Left lung (tissue), 10 donors: ENCODE data around the gene SGMS2. TPM values are rescaled to one million over a fixed set of nuclear protein-coding genes. Genes with fewer than 3 reads are reported as not detected.

Source experiments
- ATAC-seq: fragments of 200-7000 bp; cut with Tn5 transposase; one replicate; pipeline ENCODE4 v1.9.1; 2020; ENCODE audit warnings: moderate library complexity
- DNase-seq, 4 donors: peaks; one replicate each; pipeline ENCODE4 v3.0.0-alpha.2; 2013 to 2020
- H3K27ac ChIP-seq, 2 donors: fragments of 200-600 bp; sonication (generic) in 1 of 2; one replicate each; pipeline versions ENCODE4 v1.5.0 to v1.8.0; 2020 to 2021
- H3K27me3 ChIP-seq, 2 donors: fragments of 200-600 bp; sonication (generic) in 1 of 2; one replicate each; pipeline versions ENCODE4 v1.5.0 to v1.8.0; 2020 to 2021
- H3K36me3 ChIP-seq, 2 donors: fragments of 200-600 bp; sonication (generic) in 1 of 2; one replicate each; pipeline versions ENCODE4 v1.5.0 to v1.8.0; 2020 to 2021
- H3K4me1 ChIP-seq, 2 donors: fragments of 200-600 bp; one replicate each; pipeline ENCODE4 v1.8.0; 2021
- H3K4me3 ChIP-seq, 2 donors: fragments of 200-600 bp; sonication (generic) in 1 of 2; one replicate each; pipeline versions ENCODE4 v1.5.0 to v1.8.0; 2020 to 2021; ENCODE audit warnings: mild to moderate bottlenecking in 1 of 2
- H3K9me3 ChIP-seq, 2 donors: fragments of 200-600 bp; sonication (generic) in 1 of 2; one replicate each; pipeline versions ENCODE4 v1.5.0 to v1.8.0; 2020 to 2021
- CTCF ChIP-seq, 2 donors: fragments of 200-600 bp; sonication (generic) in 1 of 2; IDR thresholded peaks; one replicate each; pipeline versions ENCODE4 v1.5.0 to v1.8.0; 2021; ENCODE audit warnings: antibody characterized with exemption in 2 of 2
- intact Hi-C, 2 donors: fragments of 100-400 bp; cut with DNase I; formaldehyde crosslinking; loops; one replicate each; pipeline versions ENCODE4 v1.11.2 to v1.14.2; 2022
- polyA plus RNA-seq, 6 donors: library from polyadenylated mRNA; unstranded; fragments of 120-200 nt; gene quantifications; one replicate each; pipeline ENCODE4 v1.2.1, GENCODE V29; 2013; ENCODE audit not compliant: insufficient read length in 6 of 6
- total RNA-seq, 2 donors: library from RNA; stranded (reverse); fragmentation: NEBNext Ultra II Directional; extraction: Animal tissue kit (Norgen Biotek cat#: 25700); gene quantifications; one replicate each; pipeline ENCODE4 v1.2.1, GENCODE V29; 2021
- donor health status: DM: no; HTN: yes; CAD: no.
- donor health status: DM: no; HTN: no; CAD: no.

SGMS2 gene
- total and polyA plus RNA-seq, 8 donors = 11.7 to 106 (median 17.1) TPM

DNA sequence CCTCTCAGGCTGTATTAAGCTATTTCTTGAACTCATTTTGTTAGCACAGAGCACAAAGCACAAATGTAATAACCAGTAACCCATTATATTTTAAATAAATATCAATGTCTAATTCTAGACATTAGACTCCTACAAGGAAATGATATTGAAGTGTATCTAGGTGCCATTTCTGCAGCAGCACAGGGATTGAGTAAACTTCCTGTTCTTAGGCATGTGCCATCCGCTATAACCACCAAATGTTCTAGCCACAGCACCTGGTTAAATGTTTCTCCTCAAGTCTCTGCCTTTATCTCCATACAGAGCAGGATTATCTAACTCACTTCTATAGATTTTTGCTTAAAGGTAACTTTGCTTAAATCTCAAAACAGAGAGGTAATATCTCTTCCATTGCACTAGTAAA, 51.4 kb downstream of the SGMS2 start:
- Histone ChIP-seq H3K27me3 (no peaks in the 10 kb centered on the region), H3K27ac (peak overlapping the region in 1 of 2 donors; percentile 35), H3K4me1 (peaks cover 0 to 9% of the 10 kb centered on the region in 2 donors), H3K36me3 (no peaks in the 10 kb centered on the region), H3K4me3 (no peak overlapping the region), H3K9me3 (no peaks in the 10 kb centered on the region)
- peak; percentile 42 for ATAC-seq
- intact Hi-C loops = no loop called here
- DNase-seq = no peak
- TF ChIP-seq CTCF (IDR thresholded peaks at IDR 0.05) = no peak

DNA sequence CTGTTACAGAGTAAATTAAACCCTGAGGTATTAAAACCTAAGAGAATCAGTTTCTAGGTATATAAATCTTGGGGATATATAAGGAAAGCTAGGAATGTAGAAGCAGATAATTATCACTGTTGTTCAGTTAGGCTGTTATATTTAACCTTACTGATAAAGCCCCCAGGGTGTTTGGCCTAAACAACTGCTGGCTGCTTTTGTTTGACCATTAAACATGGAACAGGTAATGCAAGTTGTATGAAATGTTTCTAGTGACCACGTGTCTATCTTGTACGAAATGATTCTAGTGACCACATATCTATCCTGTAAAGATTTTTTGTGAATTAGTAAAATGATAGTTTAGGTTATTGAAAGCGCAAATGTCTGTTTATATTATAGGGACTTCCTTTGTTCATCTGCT, 52.6 kb downstream of the SGMS2 start:
- intact Hi-C loops = no loop called here
- ATAC-seq (no peak), DNase-seq (no peak)
- TF ChIP-seq CTCF (IDR thresholded peaks at IDR 0.05) = no peak
- Histone ChIP-seq H3K27ac (no peak overlapping the region), H3K27me3 (no peaks in the 10 kb centered on the region), H3K4me1 (peaks cover 0 to 9% of the 10 kb centered on the region in 2 donors), H3K9me3 (no peaks in the 10 kb centered on the region), H3K36me3 (no peaks in the 10 kb centered on the region), H3K4me3 (no peak overlapping the region)

GRCh38 chr4:107885865-107886264, 61.1 kb downstream of the SGMS2 start:
- ATAC-seq = no peak
- H3K27ac ChIP-seq = no peak overlapping the region

DNA sequence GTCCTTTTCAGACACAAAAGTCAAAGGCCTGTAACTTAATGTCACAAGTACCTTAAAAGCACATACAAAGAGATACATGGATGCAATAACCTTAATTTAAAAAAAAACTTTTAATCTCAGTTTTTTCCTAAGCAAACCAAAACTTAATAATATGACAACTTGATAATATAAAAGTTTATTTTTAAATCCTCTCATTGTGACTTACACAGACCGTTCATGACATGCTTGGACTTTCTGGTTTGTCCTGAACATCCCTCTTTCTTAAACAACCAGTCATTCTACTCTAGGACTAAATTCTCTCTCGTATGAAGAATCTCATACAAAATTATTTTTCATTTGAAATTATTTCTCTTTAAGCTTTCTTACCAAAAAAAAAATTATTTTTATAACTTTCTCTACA, 63.5 kb downstream of the SGMS2 start:
- H3K27ac ChIP-seq = no peak overlapping the region
- peaks cover 0 to 21% of the 10 kb centered on the region in 2 donors for H3K9me3 ChIP-seq
- no peaks in the 10 kb centered on the region for H3K36me3 ChIP-seq
- ATAC-seq (no peak), DNase-seq (no peak)
- H3K4me1 ChIP-seq = peaks cover 0 to 3% of the 10 kb centered on the region in 2 donors
- no peak for TF ChIP-seq CTCF (IDR thresholded peaks at IDR 0.05)
- intact Hi-C loops = no loop called here
- no peaks in the 10 kb centered on the region for H3K27me3 ChIP-seq
- H3K4me3 ChIP-seq = no peak overlapping the region

More at GRCh38 chr4:107885865-107886264, 61.1 kb downstream of the SGMS2 start:
- H3K9me3 ChIP-seq = peaks cover 0 to 21% of the 10 kb centered on the region in 2 donors
- H3K4me3 ChIP-seq = no peak overlapping the region
- no peak for DNase-seq
- intact Hi-C loops = no loop called here
- TF ChIP-seq CTCF (IDR thresholded peaks at IDR 0.05) = no peak
- no peaks in the 10 kb centered on the region for H3K27me3 ChIP-seq
- H3K4me1 ChIP-seq = no peaks in the 10 kb centered on the region
- H3K36me3 ChIP-seq = no peaks in the 10 kb centered on the region

DNA sequence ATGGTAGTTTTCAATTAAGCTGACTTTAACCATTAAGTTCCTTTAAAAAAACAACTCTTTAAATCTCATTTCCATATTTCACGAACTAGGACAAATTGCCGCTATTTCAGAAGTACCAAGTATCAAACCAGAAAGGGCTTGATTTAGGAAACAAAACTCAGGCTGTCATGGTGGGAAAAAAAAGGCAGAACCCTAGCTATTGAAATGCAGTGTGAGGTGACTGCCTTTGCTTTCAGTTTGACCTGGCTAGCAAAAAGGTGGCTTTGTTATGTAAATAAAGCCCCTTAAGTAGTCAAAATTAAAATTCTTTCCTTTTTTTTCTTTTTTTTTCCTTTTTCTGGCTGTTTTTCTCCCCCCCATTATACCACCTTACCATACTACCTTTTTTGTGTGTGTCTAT, 66.0 kb downstream of the SGMS2 start:
- Histone ChIP-seq H3K4me1 (peaks cover 0 to 12% of the 10 kb centered on the region in 2 donors), H3K27me3 (no peaks in the 10 kb centered on the region), H3K27ac (no peak overlapping the region), H3K9me3 (peaks cover 0 to 21% of the 10 kb centered on the region in 2 donors), H3K4me3 (no peak overlapping the region), H3K36me3 (no peaks in the 10 kb centered on the region)
- TF ChIP-seq CTCF (IDR thresholded peaks at IDR 0.05) = no peak
- intact Hi-C loops = no loop called here
- DNase-seq (no peak), ATAC-seq (no peak)
